ENCODE results near the gene MCHR1. TPM values are rescaled to one million over a fixed set of nuclear protein-coding genes. Genes with fewer than 3 reads are reported as not detected.
"Not testable (repeated sequence)": the region's sequence is repeated elsewhere in the genome, so short reads cannot be mapped to it uniquely, and the experiment has no call there.

The MCHR1 gene
- total RNA-seq, 2 experiments from 2014 or later, result not detected

DNA sequence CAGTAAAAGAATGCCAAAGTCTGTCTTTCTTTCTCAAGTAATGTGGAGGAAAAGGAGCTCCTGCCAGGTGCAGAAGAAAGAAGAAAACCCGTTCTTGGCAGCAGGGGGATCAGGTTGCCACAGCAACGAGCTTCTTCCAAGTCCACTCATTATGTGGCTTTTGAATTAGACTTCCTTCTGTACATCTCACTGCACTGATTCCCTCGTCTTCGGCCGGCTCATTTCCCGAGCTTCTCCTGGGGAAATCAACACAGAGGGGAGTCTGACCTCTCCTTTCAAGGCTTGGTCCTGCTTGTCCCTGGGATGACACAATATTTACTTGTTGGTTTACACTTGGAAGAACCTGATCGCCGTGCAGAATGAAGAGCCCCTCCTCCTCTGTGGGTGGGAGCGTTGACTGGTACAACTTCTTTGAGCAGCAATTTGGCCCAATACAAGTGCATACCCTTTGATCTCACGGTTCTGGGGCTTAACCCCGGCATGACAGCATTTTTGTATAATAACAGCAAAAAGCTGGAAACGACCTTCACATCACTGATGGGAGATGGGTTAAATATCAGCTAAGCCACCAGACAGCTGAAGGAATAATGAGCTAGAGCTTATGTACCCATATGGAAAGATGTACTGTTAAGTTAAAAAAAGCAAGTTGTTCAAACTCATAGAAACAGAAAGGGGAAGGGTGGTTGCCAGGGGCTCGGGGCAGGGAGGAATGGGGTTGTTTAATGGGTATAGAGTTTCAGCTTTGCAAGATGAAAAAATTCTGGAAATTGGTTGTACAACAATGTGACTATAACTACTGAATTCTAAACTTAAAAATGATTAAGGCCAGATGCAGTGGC is 35.4 kb downstream of the MCHR1 start:
- ChIA-PET CTCF (interaction anchor here (0.6 to 2.1 kb wide), 4 partner anchors 32 to 184 kb away, joined by 3 to 7 read pairs (median 4); no protein-coding TSS in a partner anchor), POLR2A (no interaction called here)

DNA sequence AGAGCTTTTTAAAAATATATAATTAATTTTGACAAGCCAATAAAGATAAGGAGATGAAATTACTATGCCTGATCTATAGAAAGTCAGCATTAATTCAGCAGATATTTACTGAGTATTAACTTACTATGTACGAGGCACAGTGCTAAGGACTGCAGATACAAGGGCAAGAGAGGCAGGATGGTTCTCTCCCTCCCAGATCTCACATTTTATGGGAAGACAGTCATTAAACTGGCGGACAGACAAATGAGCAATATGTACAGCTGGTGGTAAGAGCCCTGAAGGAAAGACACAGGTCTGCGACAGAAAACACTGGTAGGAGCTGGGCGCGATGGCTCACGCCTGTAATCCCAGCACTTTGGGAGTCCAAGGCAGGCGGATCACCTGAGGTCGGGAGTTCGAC is 36.8 kb downstream of the MCHR1 start:
- ChIA-PET POLR2A (no interaction called here), CTCF (interaction anchor here (2.1 kb wide), 1 partner anchor 34 kb away, joined by 7 read pairs; no protein-coding TSS in a partner anchor)

DNA sequence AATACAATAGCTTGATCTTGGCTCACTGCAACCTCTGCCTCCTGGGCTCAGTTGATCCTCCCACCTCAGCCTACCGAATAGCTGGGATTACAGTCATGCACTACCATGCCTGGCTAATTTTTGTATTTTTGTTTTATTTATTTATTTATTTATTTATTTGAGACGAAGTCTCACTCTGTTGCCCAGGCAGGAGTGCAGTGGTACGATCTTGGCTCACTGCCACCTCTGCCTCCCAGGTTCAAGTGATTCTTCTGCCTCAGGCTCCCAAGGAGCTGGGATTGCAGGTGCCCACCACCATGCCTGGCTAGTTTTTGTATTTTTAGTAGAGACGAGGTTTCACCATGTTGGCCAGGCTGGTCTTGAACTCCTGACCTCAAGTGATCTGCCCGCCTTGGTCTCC is 38.4 kb downstream of the MCHR1 start:
- POLR2A ChIA-PET, result not testable (repeated sequence)
- CTCF ChIA-PET, result interaction anchor here (0.6 kb wide), 1 partner anchor 53 kb away, joined by 4 read pairs; no protein-coding TSS in a partner anchor

DNA sequence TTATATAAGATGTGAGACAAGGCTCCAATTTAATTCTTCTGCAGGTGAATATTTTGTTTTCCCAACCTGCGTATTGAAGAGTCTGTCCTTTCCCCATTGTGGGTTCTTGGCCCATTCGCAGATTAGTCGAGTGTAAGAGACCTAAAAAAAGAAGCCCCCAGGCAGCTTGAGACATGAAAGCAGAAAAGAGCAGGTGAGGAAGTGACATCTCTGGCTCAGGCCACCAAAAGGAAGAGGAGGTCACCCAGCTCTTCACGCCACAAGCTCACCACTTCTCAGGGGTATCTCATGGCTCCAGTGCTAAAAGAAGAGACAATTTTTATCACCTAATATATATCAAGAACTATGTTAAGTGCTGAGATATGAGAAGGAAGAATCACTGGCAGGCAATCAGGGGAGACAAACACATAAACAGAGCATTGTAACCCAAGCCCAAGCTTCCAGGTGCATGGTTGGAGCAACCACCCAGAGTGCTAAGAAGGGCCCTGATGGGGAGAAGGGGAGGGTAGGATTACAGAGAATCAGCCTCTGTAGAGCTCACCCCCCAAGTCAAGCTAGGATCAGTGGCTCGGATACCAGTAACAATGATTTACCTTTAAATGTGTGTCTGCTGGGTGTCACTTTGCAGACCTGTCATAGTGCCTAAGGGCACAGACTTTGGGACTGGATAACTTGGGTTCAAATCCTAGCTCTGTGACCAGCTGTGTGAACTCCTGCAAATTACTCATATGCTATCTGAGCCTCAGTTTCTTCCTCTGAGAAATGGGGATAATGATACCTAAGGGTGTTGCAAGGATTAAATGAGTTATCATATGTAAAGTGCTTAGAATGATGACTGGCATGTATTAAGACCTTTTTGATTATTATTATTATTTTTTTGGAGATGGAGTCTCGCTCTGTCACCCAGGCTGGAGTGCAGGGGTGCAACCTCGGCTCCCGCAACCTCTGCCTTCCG is 39.2 kb downstream of the MCHR1 start:
- POLR2A ChIA-PET, result no interaction called here
- CTCF ChIA-PET, result interaction anchor here (0.6 to 1.0 kb wide), 2 partner anchors 19 to 54 kb away, joined by 3 to 4 read pairs; no protein-coding TSS in a partner anchor

DNA sequence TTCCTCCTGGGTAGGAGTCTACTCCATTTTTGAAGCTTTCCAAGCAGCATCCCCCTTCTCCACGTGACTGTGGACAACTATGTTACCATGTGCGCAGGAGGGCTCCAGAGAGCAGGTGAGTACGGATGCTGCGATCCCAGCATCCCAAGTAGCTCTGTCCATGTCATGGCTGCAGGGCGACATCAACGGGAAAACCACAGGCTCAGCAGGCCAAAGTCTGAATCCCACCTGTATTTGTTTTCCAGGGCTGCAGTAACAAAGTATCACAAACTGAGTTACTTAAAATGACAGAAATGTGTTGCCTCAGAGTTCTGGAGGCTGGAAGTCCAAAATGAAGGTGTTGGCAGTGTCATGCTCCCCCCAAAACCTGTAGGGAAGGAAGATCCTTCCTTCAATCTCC is 40.3 kb downstream of the MCHR1 start:
- ChIA-PET CTCF (no interaction called here), POLR2A (no interaction called here)

DNA sequence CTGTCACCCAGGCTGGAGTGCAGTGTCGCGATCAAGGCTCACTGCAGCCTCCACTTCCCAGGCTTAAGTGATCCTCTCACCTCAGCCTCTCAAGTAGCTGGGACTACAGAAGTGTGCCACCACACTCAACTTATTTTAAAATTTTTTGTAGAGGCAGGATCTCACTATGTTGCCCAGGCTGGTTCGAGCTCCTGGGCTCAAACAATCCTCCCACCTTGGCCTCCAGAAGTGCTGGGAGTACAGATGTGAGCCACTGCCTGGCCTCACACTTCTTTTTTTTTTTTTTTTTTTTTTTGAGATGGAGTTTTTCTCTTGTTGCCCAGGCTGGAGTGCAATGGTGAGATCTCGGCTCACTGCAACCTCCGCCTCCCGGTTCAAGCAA is 40.9 kb downstream of the MCHR1 start:
- CTCF ChIA-PET, POLR2A ChIA-PET: not testable (repeated sequence)

DNA sequence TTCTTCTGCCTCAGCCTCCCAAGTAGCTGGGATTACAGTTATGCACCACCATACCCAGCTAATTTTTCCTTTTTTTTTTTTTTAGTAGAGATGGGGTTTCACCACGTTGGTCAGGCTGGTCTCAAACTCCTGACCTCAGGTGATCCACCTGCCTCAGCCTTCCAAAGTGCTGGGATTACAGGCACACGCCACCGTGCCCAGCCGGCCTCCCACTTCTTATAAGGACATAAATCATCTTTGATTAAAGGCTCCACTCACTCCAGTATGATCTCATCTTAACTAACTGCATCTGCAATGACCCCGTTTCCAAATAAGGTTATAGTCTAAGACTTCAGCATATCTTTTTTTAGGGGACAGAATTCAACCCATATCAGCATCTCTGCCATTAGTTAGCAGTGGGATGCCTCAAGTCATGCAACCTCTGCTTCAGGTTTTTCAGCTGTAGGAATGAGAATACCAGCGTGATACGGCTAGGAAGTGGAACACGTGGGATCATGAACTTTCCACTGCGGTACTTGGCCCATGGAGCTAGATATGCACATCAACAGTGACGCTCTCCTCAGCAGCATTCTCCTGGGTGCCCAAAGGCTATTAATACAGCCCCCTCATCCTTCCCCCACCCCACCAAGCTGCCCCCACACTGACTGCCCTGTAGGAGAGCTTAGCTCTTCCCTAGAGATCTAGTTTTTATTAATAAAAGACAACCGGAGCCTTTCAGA is 41.4 kb downstream of the MCHR1 start:
- ChIA-PET CTCF (no interaction called here), POLR2A (interaction anchor here (0.5 kb wide), 1 partner anchor 163 kb away, joined by 3 read pairs; no protein-coding TSS in a partner anchor)

DNA sequence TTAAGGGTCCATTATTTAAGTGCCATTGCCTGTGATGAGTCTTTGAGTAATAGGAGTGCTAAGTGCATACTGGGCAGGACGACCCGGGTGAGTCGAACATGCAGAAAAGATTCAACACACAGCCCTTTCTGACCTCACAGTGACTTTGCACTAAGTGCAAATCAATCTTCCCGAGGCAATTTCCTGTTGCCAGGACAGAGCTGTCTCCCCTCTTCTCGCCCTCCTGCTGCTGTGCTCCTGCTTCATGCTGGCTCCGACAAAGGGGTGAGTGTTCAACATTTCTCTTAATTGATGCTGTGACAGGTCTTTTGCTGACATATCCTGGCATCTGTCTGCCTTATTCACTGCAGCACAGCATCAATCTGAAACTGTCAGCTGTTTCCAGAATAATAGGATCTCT is 42.0 kb downstream of the MCHR1 start:
- ChIA-PET CTCF (no interaction called here), POLR2A (interaction anchor here (0.5 kb wide), 1 partner anchor 163 kb away, joined by 3 read pairs; no protein-coding TSS in a partner anchor)

DNA sequence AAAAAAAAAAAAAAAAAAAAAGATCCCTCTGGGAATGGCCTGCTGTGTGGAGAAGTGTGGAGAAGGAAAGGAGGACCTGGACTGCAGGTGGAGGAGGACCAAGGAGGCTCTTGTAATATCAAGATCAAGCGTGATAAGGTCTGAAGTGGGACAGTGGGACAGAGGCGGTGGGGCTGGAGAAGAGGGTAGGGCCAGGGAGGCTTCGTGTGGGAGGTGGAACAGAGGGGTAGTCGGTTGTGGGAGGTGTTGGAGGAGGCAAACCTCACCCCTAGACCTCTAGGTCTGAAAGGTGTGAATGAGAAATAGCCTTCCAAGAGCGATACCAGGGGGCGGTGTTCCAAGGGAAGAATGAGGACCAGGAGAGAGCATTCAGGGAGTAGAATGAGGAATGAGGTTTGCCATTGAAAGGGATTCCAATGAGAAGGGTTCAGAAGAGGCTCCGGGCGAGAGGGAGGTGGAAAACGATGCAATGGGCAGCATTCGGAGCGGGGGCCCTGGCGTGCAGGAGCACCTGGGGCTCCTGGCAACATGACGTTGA is 44.2 kb downstream of the MCHR1 start:
- ChIA-PET POLR2A (no interaction called here), CTCF (no interaction called here)

DNA sequence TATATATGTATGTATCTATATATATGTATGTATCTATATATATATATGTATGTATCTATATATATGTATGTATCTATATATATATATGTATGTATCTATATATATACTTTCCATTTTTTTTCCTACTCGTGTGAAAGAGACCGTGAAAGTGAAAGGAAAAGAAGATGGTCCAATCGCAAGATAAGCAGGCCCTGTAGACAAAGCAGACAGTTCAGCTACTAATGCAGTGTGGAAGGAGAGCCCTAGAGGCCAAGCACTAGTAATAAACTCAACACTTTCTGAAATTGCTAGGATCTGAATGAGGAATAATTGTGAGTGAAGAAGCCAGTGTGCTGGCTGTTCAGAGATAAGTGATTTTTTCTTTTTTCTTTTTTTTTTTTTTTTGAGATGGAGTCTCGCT is 47.2 kb downstream of the MCHR1 start:
- ChIA-PET POLR2A (no interaction called here), CTCF (interaction anchor here (0.7 kb wide), 1 partner anchor 800 kb away, joined by 3 read pairs; no protein-coding TSS in a partner anchor)

DNA sequence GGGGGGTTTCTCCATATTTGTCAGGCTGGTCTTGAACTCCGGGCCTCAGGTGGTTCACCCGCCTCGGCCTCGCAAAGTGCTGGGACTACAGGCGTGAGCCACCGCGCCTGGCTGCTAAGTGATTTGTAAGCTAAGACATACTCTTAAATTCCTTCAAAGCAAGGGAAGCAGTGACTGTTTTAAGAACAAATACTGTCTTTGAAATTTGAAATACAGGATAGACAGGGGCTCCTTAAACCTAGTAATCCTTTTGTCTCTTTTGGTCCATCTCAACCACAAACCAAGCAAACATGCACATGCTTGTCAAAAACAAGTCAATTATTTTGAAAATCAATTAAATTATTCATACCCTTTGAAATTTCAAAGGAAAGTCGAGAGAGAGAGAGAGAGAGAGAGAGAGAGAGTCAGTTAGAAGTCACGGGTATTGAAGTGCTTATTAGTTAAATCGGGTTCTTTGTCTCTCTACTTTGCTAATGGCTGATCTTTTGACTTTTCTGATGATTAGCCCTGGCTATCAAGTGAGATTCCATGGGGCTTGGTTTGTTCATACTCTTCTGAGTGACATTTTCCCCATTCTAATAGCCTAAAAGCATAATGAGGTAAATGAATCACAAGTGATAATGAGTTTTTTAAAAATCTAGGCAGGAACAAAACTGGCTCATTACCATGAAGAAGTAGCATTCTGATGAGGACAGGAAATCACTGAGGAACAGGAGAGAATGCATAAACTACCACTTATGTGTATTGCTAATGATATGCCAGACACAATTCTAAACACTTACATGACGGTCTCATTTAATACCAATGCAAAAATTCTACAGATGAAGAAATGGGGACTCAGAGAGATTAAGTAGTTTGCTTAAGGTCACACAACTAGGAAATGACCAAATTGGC is 48.0 kb downstream of the MCHR1 start:
- POLR2A ChIA-PET, result interaction anchor here (0.6 kb wide), 1 partner anchor 801 kb away, joined by 3 read pairs; no protein-coding TSS in a partner anchor
- CTCF ChIA-PET, result interaction anchor here (0.6 to 0.7 kb wide), 3 partner anchors 12 to 799 kb away, joined by 3 to 5 read pairs (median 3); no protein-coding TSS in a partner anchor

DNA sequence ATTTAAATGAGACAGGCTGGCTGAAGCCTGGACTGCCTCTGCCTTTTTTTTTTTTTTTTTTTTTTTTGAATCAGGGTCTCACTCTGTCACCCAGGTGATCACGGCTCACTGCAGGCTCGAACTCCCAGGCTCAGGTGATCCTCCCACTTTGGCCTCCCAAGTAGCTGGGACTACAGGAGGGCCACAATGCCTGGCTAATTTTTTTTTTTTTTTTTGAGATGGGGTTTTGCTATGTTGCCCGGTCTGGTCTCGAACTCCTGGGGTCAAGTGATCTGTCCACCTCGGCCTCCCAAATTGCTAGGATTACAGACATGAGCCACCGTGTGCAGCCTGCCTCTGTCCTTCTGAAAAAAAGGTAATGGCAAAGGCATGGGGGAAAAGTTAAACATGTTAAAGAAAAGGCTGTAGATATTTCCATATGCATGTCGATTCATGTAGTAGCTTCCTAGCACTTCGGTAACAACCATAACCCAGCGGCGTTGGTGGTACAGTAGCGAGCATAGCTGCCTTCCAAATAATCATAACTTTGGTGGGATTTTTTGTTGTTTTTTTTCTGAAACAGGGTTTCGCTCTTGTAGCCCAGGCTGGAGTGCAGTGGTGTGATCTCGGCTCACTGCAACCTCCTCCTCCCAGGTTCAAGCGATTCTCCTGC is 48.8 kb downstream of the MCHR1 start:
- CTCF ChIA-PET, result interaction anchor here (0.6 to 1.6 kb wide), 5 partner anchors 10 to 73 kb away, joined by 3 to 5 read pairs (median 5); no protein-coding TSS in a partner anchor
- POLR2A ChIA-PET, result interaction anchor here (0.6 kb wide), 1 partner anchor 802 kb away, joined by 3 read pairs; no protein-coding TSS in a partner anchor

DNA sequence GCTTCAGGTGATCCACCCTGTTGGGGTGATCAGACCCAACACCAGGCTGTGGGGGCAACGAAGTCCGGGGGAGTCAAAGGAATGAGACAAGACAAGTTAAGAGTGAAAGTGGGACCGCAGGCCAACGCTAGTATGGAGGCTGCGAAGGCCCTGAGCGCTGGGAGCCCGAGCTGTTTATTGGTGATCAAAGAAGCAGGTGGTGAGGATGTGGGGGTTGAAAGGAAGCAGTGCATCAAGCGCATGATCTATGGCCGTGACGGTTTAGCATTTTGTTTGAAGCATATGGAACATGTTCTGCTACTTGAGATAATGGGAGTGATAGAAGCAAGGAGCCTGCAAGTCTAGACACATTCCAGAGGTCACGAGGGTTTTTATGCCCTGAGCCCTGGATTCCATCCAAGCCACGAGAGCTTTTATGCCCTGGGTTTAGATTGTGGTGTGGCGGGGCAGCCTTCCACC is 49.5 kb downstream of the MCHR1 start:
- POLR2A ChIA-PET, result no interaction called here

DNA sequence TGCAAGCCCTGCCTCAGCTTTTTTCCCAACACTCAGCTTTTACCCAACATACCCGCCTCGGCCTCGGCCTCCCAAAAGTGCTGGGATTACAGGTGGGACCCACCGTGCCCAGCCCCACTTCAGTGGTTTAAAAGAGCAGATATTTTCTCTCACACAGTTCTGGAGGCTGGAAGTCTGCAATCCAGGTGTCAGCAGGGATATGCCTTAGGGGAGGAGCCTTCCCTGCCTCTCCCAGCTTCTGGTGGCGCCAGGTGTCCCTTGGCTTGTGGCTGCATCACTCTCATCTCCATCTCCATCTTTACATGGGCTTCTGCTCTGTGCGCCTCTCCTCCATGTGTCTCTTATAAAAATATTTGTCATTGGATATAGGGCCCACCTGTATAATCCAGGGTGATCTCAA is 50.0 kb downstream of the MCHR1 start:
- ChIA-PET CTCF (interaction anchor here (1.2 to 1.6 kb wide), 2 partner anchors 18 to 46 kb away, joined by 5 read pairs; no protein-coding TSS in a partner anchor), POLR2A (no interaction called here)

More for the DNA sequence above, 49.5 kb downstream of the MCHR1 start:
- CTCF ChIA-PET, result interaction anchor here (0.6 to 1.6 kb wide), 3 partner anchors 9 to 46 kb away, joined by 4 to 5 read pairs (median 5); no protein-coding TSS in a partner anchor

Data from activated CD8-positive, alpha-beta memory T cell treated with anti-CD3 and anti-CD28 coated beads for 36 hours (primary cell).